ENCODE data around the gene ATXN1.

The ATXN1 gene

GRCh38 chr6:16291739-16292138 lies 469.5 kb downstream of the ATXN1 start:
- Histone ChIP-seq H3K36me3 (ENCODE audit: low read length) (no peaks in the 10 kb centered on the region), H3K9ac (ENCODE audit: low read length) (no peak overlapping the region), H3K9me3 (ENCODE audit: insufficient read depth, low read length) (no peaks in the 10 kb centered on the region), H3K27me3 (ENCODE audit: low read length) (no peaks in the 10 kb centered on the region), H3K9me2 (replicated peaks; ENCODE audit: insufficient read depth, low read length) (no peaks in the 10 kb centered on the region), H3K4me3 (ENCODE audit: insufficient read depth, low read length, poor library complexity, severe bottlenecking) (no peak overlapping the region), H3K79me2 (ENCODE audit: insufficient read depth, low read length) (no peaks in the 10 kb centered on the region), H3K27ac (ENCODE audit: low read depth, low read length) (no peak overlapping the region), H3K4me2 (ENCODE audit: low read depth, low read length, poor library complexity, severe bottlenecking) (no peak overlapping the region), H2AFZ (ENCODE audit: low read depth, low read length, severe bottlenecking) (no peak overlapping the region), H3F3A (ENCODE audit: insufficient read depth) (no peaks in the 10 kb centered on the region), H4K20me1 (ENCODE audit: low read depth, low read length) (no peaks in the 10 kb centered on the region)
- TF ChIP-seq EZH2phosphoT487 (conservative IDR thresholded peaks at IDR 0.05; ENCODE audit: low read length) (no peak), CTCF (IDR thresholded peaks at IDR 0.05; ENCODE audit: insufficient read depth, low read length, poor library complexity, severe bottlenecking) (no peak)

GRCh38 chr6:16288163-16288562 lies 473.1 kb downstream of the ATXN1 start:
- H3K36me3 ChIP-seq (ENCODE audit: low read length) = no peaks in the 10 kb centered on the region
- no peak overlapping the region for H3K9ac ChIP-seq (ENCODE audit: low read length)
- H3K4me3 ChIP-seq (ENCODE audit: insufficient read depth, low read length, poor library complexity, severe bottlenecking) = no peak overlapping the region
- no peak for TF ChIP-seq EZH2phosphoT487 (conservative IDR thresholded peaks at IDR 0.05; ENCODE audit: low read length)
- no peak for TF ChIP-seq CTCF (IDR thresholded peaks at IDR 0.05; ENCODE audit: insufficient read depth, low read length, poor library complexity, severe bottlenecking)
- no peaks in the 10 kb centered on the region for H3F3A ChIP-seq (ENCODE audit: insufficient read depth)
- H3K27me3 ChIP-seq (ENCODE audit: low read length) = no peaks in the 10 kb centered on the region
- no peaks in the 10 kb centered on the region for H3K79me2 ChIP-seq (ENCODE audit: insufficient read depth, low read length)
- H3K4me2 ChIP-seq (ENCODE audit: low read depth, low read length, poor library complexity, severe bottlenecking) = no peak overlapping the region
- H3K9me3 ChIP-seq (ENCODE audit: insufficient read depth, low read length) = no peaks in the 10 kb centered on the region
- H3K9me2 ChIP-seq (replicated peaks; ENCODE audit: insufficient read depth, low read length) = no peaks in the 10 kb centered on the region
- no peaks in the 10 kb centered on the region for H4K20me1 ChIP-seq (ENCODE audit: low read depth, low read length)
- no peak overlapping the region for H2AFZ ChIP-seq (ENCODE audit: low read depth, low read length, severe bottlenecking)
- H3K27ac ChIP-seq (ENCODE audit: low read depth, low read length) = no peak overlapping the region

DNA sequence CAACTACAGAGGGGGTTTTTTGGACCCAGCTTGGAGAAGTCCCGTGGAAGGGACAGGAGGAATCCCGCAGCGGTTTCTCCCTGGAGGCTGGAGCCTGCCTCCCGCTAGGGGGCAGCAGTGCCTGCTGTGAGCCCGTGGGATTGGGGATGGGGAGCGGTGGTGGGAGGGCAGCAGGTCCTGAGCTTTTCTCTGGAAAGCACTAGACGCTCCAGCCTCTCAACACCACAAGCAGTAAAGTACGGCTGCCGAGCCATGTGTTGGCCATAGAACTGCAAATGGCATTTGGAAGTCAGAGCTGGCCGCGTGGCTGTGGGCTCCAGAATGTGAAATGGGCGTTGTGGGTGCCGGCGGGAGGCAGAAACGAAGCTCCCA lies 475.1 kb downstream of the ATXN1 start:
- Histone ChIP-seq H3K79me2 (ENCODE audit: insufficient read depth, low read length) (no peaks in the 10 kb centered on the region), H3K4me2 (ENCODE audit: low read depth, low read length, poor library complexity, severe bottlenecking) (no peak overlapping the region), H2AFZ (ENCODE audit: low read depth, low read length, severe bottlenecking) (no peak overlapping the region), H3K9me2 (replicated peaks; ENCODE audit: insufficient read depth, low read length) (no peaks in the 10 kb centered on the region), H3K4me3 (ENCODE audit: insufficient read depth, low read length, poor library complexity, severe bottlenecking) (no peak overlapping the region), H3K36me3 (ENCODE audit: low read length) (no peaks in the 10 kb centered on the region), H3K27me3 (ENCODE audit: low read length) (no peaks in the 10 kb centered on the region), H3K9ac (ENCODE audit: low read length) (no peak overlapping the region), H3K27ac (ENCODE audit: low read depth, low read length) (no peak overlapping the region), H3F3A (ENCODE audit: insufficient read depth) (no peaks in the 10 kb centered on the region), H4K20me1 (ENCODE audit: low read depth, low read length) (no peaks in the 10 kb centered on the region), H3K9me3 (ENCODE audit: insufficient read depth, low read length) (no peaks in the 10 kb centered on the region)
- TF ChIP-seq EZH2phosphoT487 (conservative IDR thresholded peaks at IDR 0.05; ENCODE audit: low read length) (no peak), CTCF (IDR thresholded peaks at IDR 0.05; ENCODE audit: insufficient read depth, low read length, poor library complexity, severe bottlenecking) (peak; percentile 92)
